HG03175 (cell line): ENCODE measurements around the gene MMP17.
"Not testable (repeated sequence)": the region's sequence is repeated elsewhere in the genome, so short reads cannot be mapped to it uniquely, and the experiment has no call there.

Experiments used
- ATAC-seq: cut with Tn5 transposase; IDR thresholded peaks from one replicate; pipeline ENCODE4 v1.9.1; 2021; ENCODE audit warnings: mild to moderate bottlenecking, moderate library complexity; ENCODE audit not compliant: unreplicated experiment

Gene MMP17

GRCh38 chr12:131799828-131800593 is 28.2 kb upstream of the MMP17 start:
- no peak for ATAC-seq

DNA sequence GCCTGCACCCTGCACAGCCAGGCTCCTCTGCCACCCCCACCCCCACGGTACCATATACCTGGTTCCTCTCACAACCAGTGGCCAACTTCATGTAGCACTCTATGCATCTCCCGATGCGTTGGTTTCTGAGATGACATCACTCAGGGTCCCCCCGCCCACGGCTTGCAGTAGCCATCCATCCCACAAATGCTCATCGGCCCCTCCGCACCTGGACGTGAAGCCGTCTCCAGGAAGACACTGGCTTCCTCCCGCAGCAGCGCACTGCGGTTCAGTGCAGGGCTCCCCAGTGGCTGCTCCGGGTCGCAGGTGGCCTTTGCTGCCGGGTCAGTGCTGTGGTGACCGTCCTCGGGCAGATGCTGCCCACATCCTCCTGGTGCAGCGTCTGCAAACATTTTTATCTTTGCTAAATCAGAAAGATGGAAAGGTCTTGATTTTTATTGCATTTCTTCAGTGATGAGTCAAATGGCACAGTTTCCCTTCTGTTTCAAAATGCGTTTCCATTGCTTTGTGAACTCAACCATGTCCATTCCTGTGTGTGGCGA is 27.5 kb upstream of the MMP17 start:
- ATAC-seq = peak; percentile 40

GRCh38 chr12:131801254-131801866 is 26.8 kb upstream of the MMP17 start:
- no peak for ATAC-seq

DNA sequence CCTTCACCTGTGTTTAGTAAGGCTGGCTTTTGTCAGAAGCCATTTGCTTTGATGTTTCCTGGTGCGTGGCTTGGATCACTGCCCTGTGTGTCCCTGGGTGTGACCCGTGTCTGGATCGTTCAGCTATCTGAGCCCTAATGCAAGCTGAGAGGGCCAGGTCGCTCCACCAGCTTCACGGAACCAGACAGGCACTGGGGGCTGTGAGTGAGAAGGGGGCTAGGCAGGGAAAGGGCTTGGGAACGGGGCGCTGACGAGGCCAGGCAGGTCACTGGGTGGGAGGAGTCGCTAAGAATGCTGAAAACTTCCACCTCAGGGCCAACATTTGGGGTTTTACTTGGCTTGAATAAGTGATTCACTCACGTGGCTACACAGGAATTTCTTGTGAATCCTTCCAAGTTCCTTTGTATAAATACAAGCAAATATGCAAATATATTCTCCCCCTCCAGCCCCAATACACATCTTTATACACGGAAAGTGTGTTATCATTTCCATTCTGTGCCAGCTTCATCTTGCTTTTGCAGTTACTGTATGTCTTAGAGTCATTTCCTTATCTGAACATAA is 24.2 kb upstream of the MMP17 start:
- ATAC-seq = no peak

DNA sequence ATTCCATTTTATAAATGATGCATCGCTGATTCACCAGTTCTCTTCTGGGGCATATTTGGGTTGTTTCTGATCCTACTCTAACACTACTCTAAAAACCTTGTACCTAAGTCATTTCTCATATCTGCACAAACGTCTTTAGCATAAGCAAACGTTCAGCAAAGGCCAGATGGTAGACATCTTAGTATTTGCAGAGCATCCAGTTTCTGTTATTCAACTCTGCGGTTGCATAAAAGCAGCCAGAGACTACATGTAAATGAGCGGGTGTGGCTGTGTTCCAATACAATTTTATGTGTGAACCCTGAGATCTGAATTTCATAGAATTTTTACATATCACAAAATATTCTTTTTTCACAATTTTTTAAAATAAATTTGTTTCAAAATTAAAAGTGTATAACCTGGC is 22.8 kb upstream of the MMP17 start:
- ATAC-seq = no peak

- ATAC-seq = no peak
These were observed 21.5 kb upstream of the MMP17 start for GRCh38 chr12:131806674-131807073.

GRCh38 chr12:131808744-131809371 is 19.3 kb upstream of the MMP17 start:
- peak; percentile 57 for ATAC-seq

- ATAC-seq = not testable (repeated sequence)
These were observed 18.5 kb upstream of the MMP17 start for GRCh38 chr12:131809476-131810254.

DNA sequence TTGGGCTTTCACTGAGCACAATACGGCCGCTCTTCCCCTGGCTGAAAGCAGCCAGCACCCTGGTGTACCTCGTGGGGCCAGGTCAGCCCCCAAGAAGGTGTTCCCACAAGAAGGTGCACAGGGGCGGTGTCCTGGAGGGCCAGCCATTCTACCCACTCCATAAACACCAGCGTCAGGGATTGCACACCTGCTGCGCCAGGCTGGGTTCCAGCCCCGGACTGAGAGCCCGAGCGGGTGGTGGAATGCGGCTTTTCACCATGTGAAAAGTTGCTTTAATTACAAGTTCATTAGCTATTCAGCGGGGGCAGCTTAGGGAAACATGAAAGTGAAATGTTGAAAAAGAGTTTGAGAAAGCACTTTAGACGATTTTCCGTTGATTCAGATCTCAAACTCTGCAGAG is 17.5 kb upstream of the MMP17 start:
- ATAC-seq = no peak

GRCh38 chr12:131815131-131815530 is 13.1 kb upstream of the MMP17 start:
- no peak for ATAC-seq

- no peak for ATAC-seq
These were observed 11.7 kb upstream of the MMP17 start for GRCh38 chr12:131816495-131816894.

GRCh38 chr12:131817241-131817640 is 11.0 kb upstream of the MMP17 start:
- no peak for ATAC-seq

GRCh38 chr12:131818821-131819585 is 9.2 kb upstream of the MMP17 start:
- no peak for ATAC-seq

GRCh38 chr12:131824450-131824849 is 3.7 kb upstream of the MMP17 start:
- no peak for ATAC-seq

GRCh38 chr12:131825146-131825892 is 2.9 kb upstream of the MMP17 start:
- ATAC-seq = no peak

- ATAC-seq = no peak
These were observed 1.9 kb upstream of the MMP17 start for GRCh38 chr12:131826097-131826928.

DNA sequence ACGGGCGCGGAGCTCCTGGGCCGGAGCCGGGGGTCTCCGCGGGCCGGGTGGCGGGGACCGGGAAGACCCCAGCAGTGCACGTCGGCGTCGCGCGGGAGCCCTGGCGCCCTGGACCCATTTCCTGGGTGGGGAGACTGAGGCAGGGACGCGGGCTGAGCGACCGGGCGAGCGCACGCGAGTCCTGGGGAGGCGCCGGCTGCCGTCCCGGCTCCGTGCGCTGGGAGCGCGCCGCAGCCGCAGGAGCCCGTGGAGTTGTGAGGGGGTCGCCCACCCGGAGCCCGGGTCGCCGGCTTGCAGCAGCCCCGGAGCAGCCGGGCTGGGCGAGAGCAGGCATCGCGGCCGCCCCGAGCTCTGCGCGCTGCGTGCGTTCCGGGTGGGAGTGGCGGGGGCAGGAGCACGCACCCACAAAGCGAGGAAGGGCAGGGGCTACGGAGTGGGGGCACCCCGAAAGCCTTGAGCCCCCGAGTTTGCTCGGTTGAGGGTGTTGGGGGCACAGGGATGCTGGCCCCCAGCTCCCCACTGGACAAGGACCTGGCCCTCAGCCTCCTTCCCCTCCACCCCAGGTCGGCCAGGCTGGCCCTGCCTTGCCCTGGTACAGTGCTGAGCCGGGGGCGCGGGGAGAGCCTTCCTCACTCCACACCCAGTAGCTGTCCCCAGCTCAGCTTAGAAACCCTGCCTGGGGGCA is 620 bp downstream of the MMP17 start:
- no peak for ATAC-seq

DNA sequence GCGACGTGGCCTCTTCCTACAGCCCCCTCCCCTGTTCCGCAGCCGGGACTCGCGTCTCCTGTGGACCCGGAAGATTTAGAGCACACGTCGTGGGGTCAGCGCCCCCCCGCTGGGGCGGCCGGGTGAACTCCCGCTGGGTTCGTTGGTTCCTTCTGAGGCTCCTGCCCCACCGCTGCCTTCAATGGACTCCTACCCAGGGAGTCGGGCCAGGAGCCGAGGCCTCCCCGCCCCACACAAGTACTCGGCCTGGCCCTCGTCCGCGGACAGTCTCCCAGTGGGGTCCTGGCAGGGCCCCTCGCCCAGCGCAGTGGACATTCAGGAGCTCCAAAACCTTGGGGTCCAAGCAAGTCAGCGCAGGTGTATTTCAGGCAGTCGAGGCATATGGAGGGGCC is 1.2 kb downstream of the MMP17 start:
- ATAC-seq = no peak
